IMR-90 (cell line): ENCODE results near the gene ROBO2. TPM values are rescaled to one million over a fixed set of nuclear protein-coding genes. Genes with fewer than 3 reads are reported as not detected.

Source experiments
- ATAC-seq: fragments of 200-7000 bp; cut with Tn5 transposase; 2 replicates; pipeline ENCODE4 v1.9.1; 2020; ENCODE audit warnings: low read depth, mild to moderate bottlenecking, moderate library complexity
- BruUV-seq: library from RNA; stranded (reverse); fragments of 400-500 nt; replicated peaks from 2 replicates; lab custom pipeline; 2021; lab: Mats Ljungman, UMichigan
- CTCF ChIA-PET: fragments of 300-600 bp; formaldehyde crosslinking; extraction: SDS; loops from one replicate; lab custom pipeline; 2021; ENCODE audit warnings: antibody characterized with exemption; lab: Yijun Ruan, JAX
- POLR2A ChIA-PET: fragments of 300-600 bp; sonication (Branson Sonifier 250); formaldehyde crosslinking; loops from one replicate; lab custom pipeline; 2022; ENCODE audit warnings: antibody characterized with exemption; ENCODE audit not compliant: unreplicated experiment; lab: Charles Lee
- DNase-seq: peaks from one replicate; pipeline ENCODE4 v3.0.0; 2013
- H2AFZ ChIP-seq: replicated peaks from 2 replicates; pipeline ENCODE3; 2013; ENCODE audit warnings: low read length, mild to moderate bottlenecking; ENCODE audit not compliant: poor library complexity
- H2AK5ac ChIP-seq: 2 replicates; pipeline ENCODE4 v1.6.1; 2013; ENCODE audit warnings: low read depth, low read length, inconsistent platforms
- H2AK9ac ChIP-seq: replicated peaks from 2 replicates; pipeline ENCODE3; 2013; ENCODE audit warnings: mild to moderate bottlenecking, low read depth, low read length, moderate library complexity; ENCODE audit not compliant: poor library complexity
- H2BK120ac ChIP-seq: 2 replicates; pipeline ENCODE4 v1.6.1; 2013; ENCODE audit warnings: low read depth, low read length, inconsistent platforms
- H2BK15ac ChIP-seq: 3 replicates; pipeline ENCODE4 v1.6.1; 2013; ENCODE audit warnings: low read depth, low read length, inconsistent platforms
- H2BK20ac ChIP-seq: 2 replicates; pipeline ENCODE4 v1.6.1; 2013; ENCODE audit warnings: low read depth, mild to moderate bottlenecking, inconsistent platforms, low read length, moderate library complexity
- H2BK5ac ChIP-seq: 2 replicates; pipeline ENCODE4 v1.6.1; 2013; ENCODE audit warnings: mild to moderate bottlenecking, low read depth, low read length, inconsistent platforms; ENCODE audit not compliant: poor library complexity, severe bottlenecking
- H3K14ac ChIP-seq: replicated peaks from 2 replicates; pipeline ENCODE4 v1.6.1; 2013; ENCODE audit warnings: low read depth, low read length, inconsistent platforms
- H3K18ac ChIP-seq: 2 replicates; pipeline ENCODE4 v1.6.1; 2013; ENCODE audit warnings: low read depth, low read length, control low read depth
- H3K23ac ChIP-seq: 2 replicates; pipeline ENCODE4 v1.6.1; 2013; ENCODE audit warnings: low read depth, low read length, inconsistent platforms
- H3K27ac ChIP-seq: 2 replicates; pipeline ENCODE4 v1.5.1; 2013; ENCODE audit warnings: mild to moderate bottlenecking, control low read depth, low read length; ENCODE audit not compliant: insufficient read depth
- H3K27me3 ChIP-seq: 2 replicates; pipeline ENCODE4 v1.6.1; 2013; ENCODE audit warnings: low read length; ENCODE audit not compliant: control insufficient read depth, insufficient read depth
- H3K36me3 ChIP-seq: 2 replicates; pipeline ENCODE4 v1.6.1; 2013; ENCODE audit warnings: low read length, mixed read lengths; ENCODE audit not compliant: control insufficient read depth, insufficient read depth
- H3K4ac ChIP-seq: 2 replicates; pipeline ENCODE4 v1.6.1; 2013; ENCODE audit warnings: low read depth, low read length, inconsistent platforms
- H3K4me1 ChIP-seq: 2 replicates; pipeline ENCODE4 v1.6.1; 2013; ENCODE audit warnings: low read length, mixed read lengths; ENCODE audit not compliant: control insufficient read depth, insufficient read depth
- H3K4me2 ChIP-seq: 2 replicates; pipeline ENCODE4 v1.6.1; 2013; ENCODE audit warnings: low read depth, mild to moderate bottlenecking, control low read depth, low read length, moderate library complexity
- H3K4me3 ChIP-seq: 2 replicates; pipeline ENCODE4 v1.5.1; 2013; ENCODE audit warnings: low read depth, mild to moderate bottlenecking, control low read depth, low read length, moderate library complexity; ENCODE audit not compliant: insufficient read depth
- H3K56ac ChIP-seq: 2 replicates; pipeline ENCODE4 v1.6.1; 2013; ENCODE audit warnings: low read length, inconsistent platforms; ENCODE audit not compliant: insufficient read depth; ENCODE audit errors: extremely low read depth
- H3K79me1 ChIP-seq, 2 experiments: 2 replicates each; pipeline ENCODE4 v1.6.1; 2013; ENCODE audit warnings: low read length in 2 of 2, inconsistent platforms in 1 of 2, low read depth in 1 of 2
- H3K9ac ChIP-seq: 2 replicates; pipeline ENCODE4 v1.6.1; 2013; ENCODE audit warnings: low read depth, low read length, control low read depth
- H3K9me1 ChIP-seq: 2 replicates; pipeline ENCODE4 v1.6.1; 2013; ENCODE audit warnings: low read length, inconsistent platforms; ENCODE audit not compliant: insufficient read depth
- H3K9me3 ChIP-seq: 2 replicates; pipeline ENCODE4 v1.6.1; 2013; ENCODE audit warnings: low read length; ENCODE audit not compliant: control insufficient read depth, insufficient read depth
- H4K20me1 ChIP-seq: 2 replicates; pipeline ENCODE4 v1.6.1; 2013; ENCODE audit warnings: low read length, inconsistent platforms; ENCODE audit not compliant: insufficient read depth
- H4K5ac ChIP-seq: 2 replicates; pipeline ENCODE4 v1.6.1; 2013; ENCODE audit warnings: mild to moderate bottlenecking, low read depth, low read length, control low read depth
- H4K8ac ChIP-seq, 2 experiments: 2 replicates each; pipeline ENCODE4 v1.6.1; 2013; ENCODE audit warnings: low read depth in 2 of 2, low read length in 2 of 2, control low read depth in 1 of 2, inconsistent platforms in 1 of 2
- H4K91ac ChIP-seq: 2 replicates; pipeline ENCODE4 v1.6.1; 2013; ENCODE audit warnings: low read depth, low read length, inconsistent platforms; ENCODE audit not compliant: insufficient read depth
- BHLHE40 ChIP-seq: fragments of 150-350 bp; IDR thresholded peaks from 2 replicates; pipeline ENCODE4 v1.6.1; 2016; ENCODE audit warnings: mild to moderate bottlenecking, low read depth, low read length
- CEBPB ChIP-seq: IDR thresholded peaks from 2 replicates; pipeline ENCODE4 v1.6.1; 2012; ENCODE audit warnings: low read depth, low read length, improper control_type of control experiment
- CHD1 ChIP-seq: IDR thresholded peaks from 2 replicates; pipeline ENCODE4 v1.6.1; 2012; ENCODE audit warnings: low read depth, low read length, improper control_type of control experiment
- FOS ChIP-seq: fragments of 150-350 bp; IDR thresholded peaks from 2 replicates; pipeline ENCODE4 v1.6.1; 2016; ENCODE audit warnings: low read depth, low read length
- MAFK ChIP-seq: IDR thresholded peaks from 2 replicates; pipeline ENCODE4 v1.6.1; 2012; ENCODE audit warnings: low read depth, low read length, improper control_type of control experiment
- MAZ ChIP-seq: IDR thresholded peaks from 2 replicates; pipeline ENCODE4 v1.6.1; 2012; ENCODE audit warnings: low read depth, mild to moderate bottlenecking, low read length, improper control_type of control experiment, moderate library complexity, borderline replicate concordance
- MXI1 ChIP-seq: IDR thresholded peaks from 2 replicates; pipeline ENCODE4 v1.6.1; 2012; ENCODE audit warnings: low read depth, mild to moderate bottlenecking, low read length, moderate library complexity, borderline replicate concordance
- NFE2L2 ChIP-seq: fragments of 150-350 bp; IDR thresholded peaks from 2 replicates; pipeline ENCODE4 v1.6.1; 2016; ENCODE audit warnings: low read depth, mild to moderate bottlenecking, low read length
- POLR2A ChIP-seq: IDR thresholded peaks from 2 replicates; pipeline ENCODE4 v1.6.1; 2012; ENCODE audit warnings: mild to moderate bottlenecking, low read depth, low read length
- RAD21 ChIP-seq: IDR thresholded peaks from 2 replicates; pipeline ENCODE4 v1.6.1; 2012; ENCODE audit warnings: low read length, improper control_type of control experiment
- RCOR1 ChIP-seq: IDR thresholded peaks from 2 replicates; pipeline ENCODE4 v1.6.1; 2012; ENCODE audit warnings: mild to moderate bottlenecking, low read length, improper control_type of control experiment; ENCODE audit not compliant: insufficient replicate concordance
- RFX5 ChIP-seq: IDR thresholded peaks from 2 replicates; pipeline ENCODE4 v1.8.0; 2012; ENCODE audit warnings: low read depth, mild to moderate bottlenecking, low read length, moderate library complexity
- SMC3 ChIP-seq: fragments of 150-350 bp; IDR thresholded peaks from 2 replicates; pipeline ENCODE4 v1.6.1; 2016; ENCODE audit warnings: low read depth, mild to moderate bottlenecking, antibody characterized with exemption, low read length, moderate library complexity
- WGBS, 2 experiments: methylation state at CpG; one replicate each; pipeline versions ENCODE4 v1.1.5 to v1.1.7; 2013; ENCODE audit warnings: missing lambda C conversion rate in 2 of 2; ENCODE audit not compliant: insufficient read length in 1 of 2; ENCODE audit errors: extremely low coverage in 2 of 2; 5-methylcytosine and 5-hydroxymethylcytosine counted together
- dilution Hi-C: fragments of 300-500 bp; cut with HindIII; formaldehyde crosslinking; loops from one replicate; pipeline ENCODE4 v1.14.3; 2018; ENCODE audit warnings: low sequenced_read_pairs; ENCODE audit not compliant: unreplicated experiment
- in situ Hi-C: fragments of 300-500 bp; cut with MboI; formaldehyde crosslinking; loops from 3 replicates; pipeline ENCODE4 v1.14.3; 2019; ENCODE audit warnings: low sequenced_read_pairs, inconsistent platforms, mixed read lengths
- intact Hi-C: fragments of 100-400 bp; cut with micrococcal nuclease; formaldehyde crosslinking; loops from 2 replicates; pipeline ENCODE4 v1.10.0; 2022
- polyA plus RNA-seq, 3 experiments: library from polyadenylated mRNA; depleted of rRNA; stranded (reverse); fragments of >200 nt; gene quantifications; 2 replicates each; pipeline ENCODE4 v1.2.3, GENCODE V29; 2012; ENCODE audit warnings: low replicate concordance in 1 of 3
- total RNA-seq: library from RNA; depleted of rRNA; stranded (reverse); fragments of >200 nt; gene quantifications from 2 replicates; pipeline ENCODE4 v1.2.3, GENCODE V29; 2012
- TF ChIP-seq, protein P1 (sequence below): fragments of 150-350 bp; IDR thresholded peaks from 2 replicates; pipeline ENCODE4 v1.6.1; 2017; ENCODE audit warnings: mild to moderate bottlenecking, antibody characterized with exemption, low read length, low read depth
- TF ChIP-seq, protein P2 (sequence below): fragments of 150-350 bp; IDR thresholded peaks from 2 replicates; pipeline ENCODE4 v1.6.1; 2016; ENCODE audit warnings: low read depth, mild to moderate bottlenecking, low read length, moderate library complexity, borderline replicate concordance
- TF ChIP-seq, protein P3 (sequence below): conservative IDR thresholded peaks from 2 replicates; pipeline ENCODE4 v1.5.1; 2012; ENCODE audit warnings: mild to moderate bottlenecking, low read depth, low read length, improper control_type of control experiment

The ROBO2 gene
- total and polyA plus RNA-seq, 2 of the 4 experiments (the other 2 are of a cell fraction), result 9.3 to 14.5 TPM

DNA sequence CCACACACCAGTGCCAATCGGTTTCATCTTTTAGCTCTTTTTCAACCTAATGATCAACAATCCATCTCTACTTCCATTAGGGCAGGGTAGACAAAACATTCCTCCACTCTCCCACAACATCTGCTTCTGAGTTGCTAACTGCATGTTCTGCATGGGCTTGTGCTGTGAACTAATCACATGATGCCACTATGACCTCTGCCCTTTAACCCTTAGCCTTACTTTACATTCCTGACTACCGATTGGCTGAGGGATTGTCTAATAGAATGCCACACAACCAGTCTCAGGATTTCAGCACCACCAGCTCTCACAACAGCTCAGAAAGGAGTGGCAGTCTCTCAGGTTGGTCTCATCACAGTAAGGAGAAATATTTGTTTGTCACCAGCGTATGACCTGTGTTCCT lies 562.8 kb downstream of the ROBO2 start:
- H3K4me2 ChIP-seq, result no peak overlapping the region
- no peaks in the 10 kb centered on the region for H3K9me1 ChIP-seq
- H2BK5ac ChIP-seq, result no peak overlapping the region
- no peak overlapping the region for H3K23ac ChIP-seq
- no peak overlapping the region for H2AFZ ChIP-seq
- no peak overlapping the region for H2AK5ac ChIP-seq
- no peak overlapping the region for H3K4ac ChIP-seq
- H3K4me1 ChIP-seq, result no peaks in the 10 kb centered on the region
- DNase-seq, result no peak
- H3K4me3 ChIP-seq, result no peak overlapping the region
- no peak overlapping the region for H3K56ac ChIP-seq
- dilution Hi-C loops, result no loop called here
- no peak overlapping the region for H3K9ac ChIP-seq
- H3K36me3 ChIP-seq, result no peaks in the 10 kb centered on the region
- no peak overlapping the region for H2BK120ac ChIP-seq
- no peak overlapping the region for H4K8ac ChIP-seq
- no peak overlapping the region for H2AK9ac ChIP-seq
- in situ Hi-C loops, result no loop called here
- no peaks in the 10 kb centered on the region for H3K79me1 ChIP-seq
- intact Hi-C loops, result no loop called here
- no TSS peak for BruUV-seq
- no peak overlapping the region for H2BK15ac ChIP-seq
- no peak overlapping the region for H4K91ac ChIP-seq
- no peak for ATAC-seq
- H4K20me1 ChIP-seq, result no peaks in the 10 kb centered on the region
- WGBS, 2 experiments, result 100% methylated on average over 1 of the region's 3 CpGs; no CpG with 5 or more reads in 1 of the 2 experiments
- H3K27ac ChIP-seq, result no peak overlapping the region
- H3K27me3 ChIP-seq, result no peaks in the 10 kb centered on the region
- no peak overlapping the region for H3K18ac ChIP-seq
- ChIA-PET POLR2A (no interaction called here), CTCF (no interaction called here)
- H3K9me3 ChIP-seq, result peaks cover 4% of the 10 kb centered on the region; the same call in 1 of the 2 replicates
- TF ChIP-seq MXI1 (no peak), POLR2A (no peak), SMC3 (no peak), NFE2L2 (no peak), RFX5 (no peak), BHLHE40 (no peak), RAD21 (no peak), MAZ (no peak), CHD1 (no peak), RCOR1 (no peak), MAFK (no peak), FOS (no peak), CEBPB (no peak)
- TF ChIP-seq, protein P1, sequence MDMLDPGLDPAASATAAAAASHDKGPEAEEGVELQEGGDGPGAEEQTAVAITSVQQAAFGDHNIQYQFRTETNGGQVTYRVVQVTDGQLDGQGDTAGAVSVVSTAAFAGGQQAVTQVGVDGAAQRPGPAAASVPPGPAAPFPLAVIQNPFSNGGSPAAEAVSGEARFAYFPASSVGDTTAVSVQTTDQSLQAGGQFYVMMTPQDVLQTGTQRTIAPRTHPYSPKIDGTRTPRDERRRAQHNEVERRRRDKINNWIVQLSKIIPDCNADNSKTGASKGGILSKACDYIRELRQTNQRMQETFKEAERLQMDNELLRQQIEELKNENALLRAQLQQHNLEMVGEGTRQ, result no peak
- TF ChIP-seq, protein P2, sequence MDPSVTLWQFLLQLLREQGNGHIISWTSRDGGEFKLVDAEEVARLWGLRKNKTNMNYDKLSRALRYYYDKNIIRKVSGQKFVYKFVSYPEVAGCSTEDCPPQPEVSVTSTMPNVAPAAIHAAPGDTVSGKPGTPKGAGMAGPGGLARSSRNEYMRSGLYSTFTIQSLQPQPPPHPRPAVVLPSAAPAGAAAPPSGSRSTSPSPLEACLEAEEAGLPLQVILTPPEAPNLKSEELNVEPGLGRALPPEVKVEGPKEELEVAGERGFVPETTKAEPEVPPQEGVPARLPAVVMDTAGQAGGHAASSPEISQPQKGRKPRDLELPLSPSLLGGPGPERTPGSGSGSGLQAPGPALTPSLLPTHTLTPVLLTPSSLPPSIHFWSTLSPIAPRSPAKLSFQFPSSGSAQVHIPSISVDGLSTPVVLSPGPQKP, result no peak
- TF ChIP-seq, protein P3, sequence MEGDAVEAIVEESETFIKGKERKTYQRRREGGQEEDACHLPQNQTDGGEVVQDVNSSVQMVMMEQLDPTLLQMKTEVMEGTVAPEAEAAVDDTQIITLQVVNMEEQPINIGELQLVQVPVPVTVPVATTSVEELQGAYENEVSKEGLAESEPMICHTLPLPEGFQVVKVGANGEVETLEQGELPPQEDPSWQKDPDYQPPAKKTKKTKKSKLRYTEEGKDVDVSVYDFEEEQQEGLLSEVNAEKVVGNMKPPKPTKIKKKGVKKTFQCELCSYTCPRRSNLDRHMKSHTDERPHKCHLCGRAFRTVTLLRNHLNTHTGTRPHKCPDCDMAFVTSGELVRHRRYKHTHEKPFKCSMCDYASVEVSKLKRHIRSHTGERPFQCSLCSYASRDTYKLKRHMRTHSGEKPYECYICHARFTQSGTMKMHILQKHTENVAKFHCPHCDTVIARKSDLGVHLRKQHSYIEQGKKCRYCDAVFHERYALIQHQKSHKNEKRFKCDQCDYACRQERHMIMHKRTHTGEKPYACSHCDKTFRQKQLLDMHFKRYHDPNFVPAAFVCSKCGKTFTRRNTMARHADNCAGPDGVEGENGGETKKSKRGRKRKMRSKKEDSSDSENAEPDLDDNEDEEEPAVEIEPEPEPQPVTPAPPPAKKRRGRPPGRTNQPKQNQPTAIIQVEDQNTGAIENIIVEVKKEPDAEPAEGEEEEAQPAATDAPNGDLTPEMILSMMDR, result no peak
- H2BK20ac ChIP-seq, result no peak overlapping the region
- no peak overlapping the region for H3K14ac ChIP-seq
- no peak overlapping the region for H4K5ac ChIP-seq
